Heart left ventricle (tissue), 16 donors: Measurements from ENCODE around the gene PAGR1. TPM values are rescaled to one million over a fixed set of nuclear protein-coding genes. Genes with fewer than 3 reads are reported as not detected.

ENCODE experiments used
- ATAC-seq, 4 donors: fragments of 200-7000 bp; cut with Tn5 transposase; one replicate each; pipeline ENCODE4 v1.9.1; 2020 to 2022; ENCODE audit warnings: moderate library complexity in 4 of 4, mild to moderate bottlenecking in 3 of 4, moderate number of reproducible peaks in 1 of 4
- DNase-seq, 5 donors: peaks; one replicate each; pipeline ENCODE4 v3.0.0-alpha.2; 2020
- H3K27ac ChIP-seq, 12 donors: fragments of 200-600 bp; sonication (generic) in 4 of 12; one replicate each; pipeline versions ENCODE4 v1.5.0 to v1.8.0; 2016 to 2022; ENCODE audit warnings: mild to moderate bottlenecking in 2 of 12
- H3K27me3 ChIP-seq, 9 donors: fragments of 200-600 bp; sonication (generic) in 2 of 9; one replicate each; pipeline versions ENCODE4 v1.5.1 to v1.8.0; 2016 to 2022; ENCODE audit warnings: mild to moderate bottlenecking in 3 of 9
- H3K36me3 ChIP-seq, 9 donors: fragments of 200-600 bp; sonication (generic) in 2 of 9; one replicate each; pipeline versions ENCODE4 v1.5.0 to v1.8.0; 2018 to 2022; ENCODE audit warnings: mild to moderate bottlenecking in 2 of 9
- H3K4me1 ChIP-seq, 12 donors: fragments of 200-600 bp; sonication (generic) in 4 of 12; one replicate each; pipeline versions ENCODE4 v1.5.0 to v1.8.0; 2016 to 2022; ENCODE audit warnings: mild to moderate bottlenecking in 3 of 12
- H3K4me3 ChIP-seq, 12 donors: fragments of 200-600 bp; sonication (generic) in 4 of 12; one replicate each; pipeline versions ENCODE4 v1.5.0 to v1.8.0; 2017 to 2022; ENCODE audit warnings: mild to moderate bottlenecking in 9 of 12, moderate library complexity in 4 of 12
- H3K9me3 ChIP-seq, 12 donors: fragments of 200-600 bp; sonication (generic) in 4 of 12; one replicate each; pipeline versions ENCODE4 v1.5.0 to v1.8.0; 2016 to 2022; ENCODE audit warnings: mild to moderate bottlenecking in 1 of 12
- POLR2A ChIP-seq, 2 donors: fragments of 450-650 bp; IDR thresholded peaks; one replicate each; pipeline ENCODE4 v1.6.1; 2017; ENCODE audit warnings: antibody characterized with exemption in 2 of 2, mild to moderate bottlenecking in 2 of 2, moderate library complexity in 2 of 2
- WGBS, 4 donors: extraction: QIAGEN DNeasy Blood & Tissue Kit in 2 of 4; methylation state at CpG; one replicate each; pipeline versions ENCODE4 v1.1.5 to v1.1.7; 2013 to 2018; 5-methylcytosine and 5-hydroxymethylcytosine counted together
- intact Hi-C, 10 donors: fragments of 100-400 bp; cut with DNase I; formaldehyde crosslinking; loops; one replicate each; pipeline versions ENCODE4 v1.11.1 to v1.14.2; 2022
- polyA plus RNA-seq, 2 donors: library from polyadenylated mRNA; stranded (reverse); fragments of 200-250 nt; gene quantifications; one replicate each; pipeline ENCODE4 v1.2.3, GENCODE V29; 2013
- total RNA-seq, 9 donors: library from RNA; depleted of rRNA in 2 of 9; stranded (reverse); fragments of >200 nt in 2 of 9; fragmentation: NEBNext Ultra II Directional in 3 of 9; extraction: Animal tissue kit (Norgen Biotek cat#: 25700) in 3 of 9; gene quantifications; one replicate each; pipeline versions ENCODE4 v1.1.0 to v1.2.4, GENCODE V29; 2016 to 2023
- TF ChIP-seq, protein P1 (sequence below), 12 donors: fragments of 200-600 bp; sonication (generic) in 4 of 12; IDR thresholded peaks; one replicate each; pipeline versions ENCODE4 v1.5.0 to v1.8.0; 2018 to 2022; ENCODE audit warnings: antibody characterized with exemption in 12 of 12, mild to moderate bottlenecking in 5 of 12
- donor health status: ischemic (EF 13 %, LVEDD 7.1; RV severe dilation, severe dysfunction).
- donor health status: healthy with polysubstance abuse.
- donor health status: DM: no; HTN: yes; CAD: no.
- donor health status: DM: no; HTN: no; CAD: no.
- donor health status: ischemic (EF 25% LVEDD 6.9; RV normal size, moderate dysfunction).
- donor health status: ischemic (EF 25% LVEDD 5.7; RV mildly dilated, moderate dysfunction).
- donor health status: healthy.
- donor health status: DM: yes; HTN: yes; CAD: no.
- donor health status: ischemic (EF 35%, LVEDD 5.7; RV mildly dilated, moderate dysfunction).
- donor health status: nonischemic (EF 11% LVEDD 7.7; RV severe dilation, severe dysfunction).
- donor health status: DM: yes; HTN: yes; CAD: no.
- donor health status: PGD.
- donor health status: ischemic (EF 29% LVEDD 5.4; RV normal size, mild dysfunction).
- donor health status: nonischemic (EF 23%, LVEDD 6.1; RV moderate dilation, normal function).

Gene PAGR1
- total and polyA plus RNA-seq, 11 donors: 10.8 to 32.9 (median 12.7) TPM

DNA sequence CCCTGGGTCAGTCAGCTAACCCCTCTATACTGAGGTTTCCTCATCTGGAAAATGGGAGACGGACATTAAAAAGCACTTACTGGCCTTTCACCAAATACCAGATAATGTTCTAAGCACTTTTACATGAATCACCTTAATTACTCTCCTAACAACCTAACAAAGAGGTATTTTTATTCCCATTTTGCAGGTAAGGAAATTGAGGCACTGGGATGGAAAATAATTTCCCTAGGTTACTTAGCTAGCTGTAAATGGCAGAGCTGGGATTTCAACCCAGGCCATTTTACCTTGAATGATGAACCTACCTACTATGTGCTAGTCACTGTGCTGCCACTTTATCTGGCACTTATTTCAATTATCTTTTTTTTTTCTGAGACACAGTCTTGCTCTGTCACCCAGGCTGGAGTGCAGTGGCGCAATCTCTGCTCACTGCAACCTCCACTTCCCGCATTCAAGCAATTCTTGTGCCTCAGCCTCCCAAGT is 21.7 kb upstream of the PAGR1 start:
- no peak for TF ChIP-seq POLR2A (IDR thresholded peaks at IDR 0.05)
- peaks cover 0 to 29% (median 16%) of the 10 kb centered on the region in 12 donors for H3K4me1 ChIP-seq
- H3K27me3 ChIP-seq: no peaks in the 10 kb centered on the region
- no peaks in the 10 kb centered on the region for H3K9me3 ChIP-seq
- intact Hi-C loops: loop anchor here in 1 of 10 donors (5.0 kb wide), 1 partner anchor 53 kb away; no protein-coding TSS in a partner anchor
- H3K36me3 ChIP-seq: peaks cover 0 to 28% (median 23%) of the 10 kb centered on the region in 9 donors
- H3K27ac ChIP-seq: no peak overlapping the region
- no peak overlapping the region for H3K4me3 ChIP-seq
- 94 to 99% (median 98%) methylated on average over 3 of the region's 3 CpGs for WGBS, 4 donors
- DNase-seq (no peak), ATAC-seq (no peak)

- no peak for DNase-seq
- no peak overlapping the region for H3K4me3 ChIP-seq
- intact Hi-C loops: loop anchor here in 1 of 10 donors (10.0 kb wide), 1 partner anchor 192 kb away; the partner anchor contains the start of genes HIRIP3 and INO80E
- peaks cover 0 to 16% (median 12%) of the 10 kb centered on the region in 12 donors for H3K4me1 ChIP-seq
- H3K9me3 ChIP-seq: no peaks in the 10 kb centered on the region
- peaks cover 0 to 40% (median 26%) of the 10 kb centered on the region in 9 donors for H3K36me3 ChIP-seq
- no peak for ATAC-seq
- H3K27ac ChIP-seq: no peak overlapping the region
- no peaks in the 10 kb centered on the region for H3K27me3 ChIP-seq
- 92 to 98% (median 95%) methylated on average over 7 to 8 of the region's 8 CpGs for WGBS, 4 donors
- TF ChIP-seq, protein P1, sequence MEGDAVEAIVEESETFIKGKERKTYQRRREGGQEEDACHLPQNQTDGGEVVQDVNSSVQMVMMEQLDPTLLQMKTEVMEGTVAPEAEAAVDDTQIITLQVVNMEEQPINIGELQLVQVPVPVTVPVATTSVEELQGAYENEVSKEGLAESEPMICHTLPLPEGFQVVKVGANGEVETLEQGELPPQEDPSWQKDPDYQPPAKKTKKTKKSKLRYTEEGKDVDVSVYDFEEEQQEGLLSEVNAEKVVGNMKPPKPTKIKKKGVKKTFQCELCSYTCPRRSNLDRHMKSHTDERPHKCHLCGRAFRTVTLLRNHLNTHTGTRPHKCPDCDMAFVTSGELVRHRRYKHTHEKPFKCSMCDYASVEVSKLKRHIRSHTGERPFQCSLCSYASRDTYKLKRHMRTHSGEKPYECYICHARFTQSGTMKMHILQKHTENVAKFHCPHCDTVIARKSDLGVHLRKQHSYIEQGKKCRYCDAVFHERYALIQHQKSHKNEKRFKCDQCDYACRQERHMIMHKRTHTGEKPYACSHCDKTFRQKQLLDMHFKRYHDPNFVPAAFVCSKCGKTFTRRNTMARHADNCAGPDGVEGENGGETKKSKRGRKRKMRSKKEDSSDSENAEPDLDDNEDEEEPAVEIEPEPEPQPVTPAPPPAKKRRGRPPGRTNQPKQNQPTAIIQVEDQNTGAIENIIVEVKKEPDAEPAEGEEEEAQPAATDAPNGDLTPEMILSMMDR (IDR thresholded peaks at IDR 0.05): no peak
- no peak for TF ChIP-seq POLR2A (IDR thresholded peaks at IDR 0.05)
Observed at GRCh38 chr16:29802416-29802935, 13.5 kb upstream of the PAGR1 start.

GRCh38 chr16:29804020-29804419 is 11.9 kb upstream of the PAGR1 start:
- H3K9me3 ChIP-seq: no peaks in the 10 kb centered on the region
- H3K36me3 ChIP-seq: peaks cover 0 to 34% (median 18%) of the 10 kb centered on the region in 9 donors
- WGBS, 4 donors: 77 to 82% (median 81%) methylated on average over 8 of the region's 8 CpGs
- H3K4me3 ChIP-seq: peak overlapping the region in 4 of 12 donors; percentile 65 to 98 (median 84)
- TF ChIP-seq, protein P1 (IDR thresholded peaks at IDR 0.05): no peak
- TF ChIP-seq POLR2A (IDR thresholded peaks at IDR 0.05): no peak
- DNase-seq: no peak
- H3K27ac ChIP-seq: peak overlapping the region in 11 of 12 donors; percentile 95 to 100 (median 99)
- peaks cover 0 to 32% (median 27%) of the 10 kb centered on the region in 12 donors for H3K4me1 ChIP-seq
- ATAC-seq: no peak
- H3K27me3 ChIP-seq: no peaks in the 10 kb centered on the region
- intact Hi-C loops: loop anchor here in 4 of 10 donors (2.0 to 10.0 kb wide), 2 partner anchors 13 to 191 kb away; partner anchors contain the start of genes KIF22 (in 4 of the 4), HIRIP3 (in 1 of the 4) and INO80E (in 1 of the 4)

DNA sequence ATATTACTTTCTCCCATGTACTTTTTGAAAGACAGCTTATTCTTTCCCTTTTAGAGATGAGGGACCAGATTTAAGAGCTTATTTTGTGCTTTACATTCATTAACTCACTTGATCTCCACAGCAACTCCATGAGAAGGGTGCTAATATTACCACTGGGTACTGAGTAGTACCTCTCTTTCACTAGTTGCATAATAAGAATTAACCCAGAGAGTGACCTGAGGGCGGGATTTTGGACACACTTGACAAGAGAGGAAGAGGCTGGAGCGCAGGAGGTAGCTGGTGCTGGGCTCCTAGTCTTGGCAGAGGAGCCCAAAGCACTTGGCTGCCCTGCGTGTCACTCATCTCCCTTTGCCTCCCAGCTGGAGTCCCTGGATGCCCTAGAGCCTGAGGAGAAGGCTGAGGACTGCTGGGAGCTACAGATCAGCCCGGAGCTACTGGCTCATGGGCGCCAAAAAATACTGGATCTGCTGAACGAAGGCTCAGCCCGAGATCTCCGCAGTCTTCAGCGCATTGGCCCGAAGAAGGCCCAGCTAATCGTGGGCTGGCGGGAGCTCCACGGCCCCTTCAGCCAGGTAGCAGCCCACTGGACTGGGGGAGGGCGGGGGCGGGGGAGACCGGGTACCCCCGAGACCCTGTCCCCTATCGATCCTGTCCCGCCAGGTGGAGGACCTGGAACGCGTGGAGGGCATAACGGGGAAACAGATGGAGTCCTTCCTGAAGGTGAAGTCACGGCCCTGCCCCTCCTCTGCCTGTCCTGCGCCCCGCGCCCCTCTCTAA is 11.3 kb upstream of the PAGR1 start:
- peaks cover 0 to 34% (median 18%) of the 10 kb centered on the region in 9 donors for H3K36me3 ChIP-seq
- peak; percentile 20 to 56 (median 30) for ATAC-seq
- no peaks in the 10 kb centered on the region for H3K27me3 ChIP-seq
- no peak for TF ChIP-seq POLR2A (IDR thresholded peaks at IDR 0.05)
- TF ChIP-seq, protein P1 (IDR thresholded peaks at IDR 0.05): no peak
- intact Hi-C loops: loop anchor here in 4 of 10 donors (2.0 to 10.0 kb wide), 5 partner anchors 14 to 263 kb away; partner anchors contain the start of genes KIF22 (in 4 of the 4), HIRIP3 (in 2 of the 4), INO80E (in 2 of the 4) and ALDOA (in 1 of the 4)
- peak overlapping the region; percentile 95 to 100 (median 99) for H3K27ac ChIP-seq
- H3K4me3 ChIP-seq: peak overlapping the region; percentile 65 to 98 (median 83)
- H3K4me1 ChIP-seq: peaks cover 0 to 38% (median 34%) of the 10 kb centered on the region in 12 donors
- DNase-seq: peak in 4 of 5 donors; percentile 60 to 87 (median 68)
- H3K9me3 ChIP-seq: no peaks in the 10 kb centered on the region
- WGBS, 4 donors: 1 to 6% (median 3%) methylated on average over 9 to 26 of the region's 26 CpGs
